NCI-H82 treated with DMSO at 0.1 percent for 48 hours (cell line): ENCODE results near the gene MED20.
"Not testable (repeated sequence)": the region's sequence is repeated elsewhere in the genome, so short reads cannot be mapped to it uniquely, and the experiment has no call there.

Experiments used
- DNase-seq: peaks from one replicate; lab custom pipeline; 2025; ENCODE audit not compliant: unreplicated experiment; lab: John Stamatoyannopoulos, UW

The MED20 gene, protein sequence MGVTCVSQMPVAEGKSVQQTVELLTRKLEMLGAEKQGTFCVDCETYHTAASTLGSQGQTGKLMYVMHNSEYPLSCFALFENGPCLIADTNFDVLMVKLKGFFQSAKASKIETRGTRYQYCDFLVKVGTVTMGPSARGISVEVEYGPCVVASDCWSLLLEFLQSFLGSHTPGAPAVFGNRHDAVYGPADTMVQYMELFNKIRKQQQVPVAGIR

GRCh38 chr6:41920921-41921711 is at the start of gene MED20, which contains the start of gene BYSL:
TSS of gene MED20 (minus strand) at chr6:41921139. CDS start at chr6:41921018, 121 bp downstream.
TSS of gene BYSL (plus strand) at chr6:41921499. CDS start at chr6:41921563, 64 bp downstream.
- DNase-seq: peak; percentile 85

DNA sequence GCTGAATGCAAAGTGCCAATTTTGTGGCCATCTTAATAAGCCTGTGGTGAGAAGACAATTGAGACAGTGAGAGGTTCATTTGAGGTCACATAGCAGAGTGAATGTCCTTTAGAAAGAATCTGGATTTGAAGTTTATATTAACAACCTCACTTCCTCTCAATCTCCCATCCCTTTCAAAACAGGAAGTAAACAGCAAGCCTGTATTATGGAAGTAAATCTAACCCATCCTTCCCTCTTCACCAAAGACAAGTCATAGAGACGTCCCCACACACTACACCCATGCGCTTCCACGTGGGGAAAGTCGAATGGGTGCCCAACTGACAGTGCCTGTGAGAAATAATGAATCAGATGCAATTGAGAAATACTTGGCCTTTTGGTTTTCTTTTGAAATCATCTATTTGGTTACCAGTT is 49.5 kb upstream of the MED20 start:
- DNase-seq: no peak

GRCh38 chr6:41967312-41968287 is 46.7 kb upstream of the MED20 start:
- no peak for DNase-seq

DNA sequence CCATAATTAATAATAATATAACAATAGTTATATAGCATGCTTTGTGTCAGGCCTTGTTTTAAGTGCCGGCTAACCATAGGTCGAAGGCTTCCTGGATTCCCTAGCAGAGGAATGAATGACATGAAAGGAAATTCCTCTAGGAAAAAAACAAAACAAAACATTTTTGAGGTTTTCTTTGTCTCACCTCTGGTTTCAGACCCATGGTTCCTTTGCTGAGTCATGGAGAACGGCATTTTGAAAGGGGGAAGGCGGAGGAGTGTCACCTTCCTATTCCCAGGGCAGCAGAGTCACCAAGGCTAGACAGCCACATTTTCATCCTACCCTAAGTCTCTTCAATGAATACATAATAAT is 46.0 kb upstream of the MED20 start:
- DNase-seq: no peak

GRCh38 chr6:41966214-41966920 is 45.4 kb upstream of the MED20 start:
- DNase-seq: no peak

DNA sequence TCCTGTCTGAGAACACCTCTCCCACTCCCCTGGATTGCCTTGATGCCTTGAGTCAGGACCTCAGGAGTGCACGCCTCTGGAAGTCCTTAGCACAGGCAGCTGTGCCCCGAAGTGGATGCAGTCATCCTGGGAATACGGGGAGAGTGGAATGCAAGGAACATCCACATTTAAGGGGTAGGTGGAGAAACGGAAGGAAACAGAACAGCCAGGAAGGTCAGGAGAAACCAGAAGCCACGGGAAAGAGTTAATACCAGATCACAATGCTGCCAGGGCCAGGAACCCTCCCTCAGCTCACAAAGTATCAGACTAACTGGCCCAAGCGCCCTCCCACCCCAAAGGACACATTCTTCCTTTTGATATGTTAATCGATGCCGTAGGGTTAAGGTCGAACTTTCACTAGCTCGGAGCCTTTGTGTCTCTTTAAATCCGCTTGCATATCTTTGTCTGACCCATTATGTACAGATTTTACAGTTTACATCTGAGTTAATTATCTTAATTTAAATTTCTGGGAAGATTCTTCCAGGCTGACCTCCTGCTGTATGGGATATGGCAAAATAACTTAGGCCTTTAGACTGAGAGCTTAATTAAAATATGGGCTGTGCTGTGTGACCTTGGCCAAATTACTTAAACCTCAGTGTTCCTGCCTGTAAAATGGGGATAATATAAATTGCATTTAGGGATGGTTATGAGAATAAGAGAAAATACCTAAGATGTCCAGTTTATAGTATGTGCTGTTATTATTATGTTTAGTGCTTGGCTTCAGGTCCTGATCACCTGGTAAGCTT is 44.7 kb upstream of the MED20 start:
- DNase-seq: no peak

DNA sequence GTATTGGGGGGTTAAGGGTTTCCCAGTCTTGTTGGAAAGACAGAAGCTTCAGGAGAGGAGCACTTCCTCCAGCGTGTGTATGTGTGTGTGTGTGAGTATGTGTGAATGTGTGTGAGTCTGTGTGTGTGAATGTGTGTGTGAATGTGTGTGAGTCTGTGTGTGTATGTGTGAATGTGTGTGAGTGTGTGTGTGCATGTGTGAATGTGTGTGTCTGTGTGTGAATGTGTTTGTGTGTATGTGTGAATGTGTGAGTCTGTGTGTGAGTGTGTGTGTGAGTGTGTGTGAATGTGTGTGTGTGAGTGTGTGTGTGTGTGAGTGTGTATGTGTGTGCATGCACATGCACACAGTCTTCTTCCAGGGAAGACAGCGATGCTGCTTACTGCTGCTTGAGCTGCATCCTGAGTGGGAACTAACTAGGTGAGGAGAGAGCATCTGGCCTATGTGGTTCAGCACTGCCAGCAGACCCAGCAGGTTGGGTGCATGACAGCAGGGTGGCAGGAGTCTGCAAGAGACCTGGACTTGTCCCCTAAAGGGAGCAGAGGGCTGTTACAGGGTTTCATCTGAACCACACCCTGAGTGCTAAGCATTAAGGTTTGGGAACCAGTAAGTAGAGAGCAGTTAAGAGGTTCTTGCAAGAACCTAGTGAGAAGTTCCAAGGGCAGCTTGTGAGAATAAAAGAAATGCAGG is 43.4 kb upstream of the MED20 start:
- DNase-seq: no peak

DNA sequence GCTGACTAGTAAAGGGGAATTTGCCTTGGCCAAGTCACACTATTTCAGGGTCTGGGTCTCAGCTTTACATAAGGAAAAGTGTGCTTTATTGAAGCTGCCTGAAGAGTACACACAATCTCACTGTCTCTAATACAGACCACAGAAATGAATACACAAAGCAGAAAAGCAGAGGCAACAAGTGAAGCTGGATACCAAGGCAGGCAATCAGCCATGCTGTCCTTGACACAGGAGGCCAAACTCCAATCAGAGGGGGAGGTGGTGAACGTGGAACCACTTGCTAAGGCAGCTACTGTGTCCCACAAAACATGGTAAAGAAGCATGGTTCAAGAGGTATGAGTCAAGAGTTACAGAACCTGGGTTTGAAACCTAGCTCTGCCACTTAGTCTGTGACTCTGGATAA is 42.4 kb upstream of the MED20 start:
- no peak for DNase-seq

DNA sequence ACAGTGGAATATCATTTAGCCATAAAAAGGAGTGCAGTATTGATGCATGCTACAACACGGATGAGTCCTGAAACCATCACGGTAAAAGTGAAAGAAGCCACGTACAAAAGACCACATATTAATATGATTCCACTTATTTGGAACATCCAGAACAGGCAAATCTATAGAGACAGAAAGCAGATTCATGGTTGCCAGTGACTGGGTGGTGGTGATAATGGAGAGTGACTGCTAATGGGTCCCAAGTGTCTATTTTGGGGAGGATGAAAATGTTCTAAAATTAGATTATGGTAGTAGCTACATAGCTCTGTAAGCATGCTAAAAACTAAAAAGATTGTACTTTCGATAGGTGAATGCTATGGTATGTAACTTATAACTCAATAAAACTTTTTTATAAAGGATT is 39.1 kb upstream of the MED20 start:
- DNase-seq: no peak

DNA sequence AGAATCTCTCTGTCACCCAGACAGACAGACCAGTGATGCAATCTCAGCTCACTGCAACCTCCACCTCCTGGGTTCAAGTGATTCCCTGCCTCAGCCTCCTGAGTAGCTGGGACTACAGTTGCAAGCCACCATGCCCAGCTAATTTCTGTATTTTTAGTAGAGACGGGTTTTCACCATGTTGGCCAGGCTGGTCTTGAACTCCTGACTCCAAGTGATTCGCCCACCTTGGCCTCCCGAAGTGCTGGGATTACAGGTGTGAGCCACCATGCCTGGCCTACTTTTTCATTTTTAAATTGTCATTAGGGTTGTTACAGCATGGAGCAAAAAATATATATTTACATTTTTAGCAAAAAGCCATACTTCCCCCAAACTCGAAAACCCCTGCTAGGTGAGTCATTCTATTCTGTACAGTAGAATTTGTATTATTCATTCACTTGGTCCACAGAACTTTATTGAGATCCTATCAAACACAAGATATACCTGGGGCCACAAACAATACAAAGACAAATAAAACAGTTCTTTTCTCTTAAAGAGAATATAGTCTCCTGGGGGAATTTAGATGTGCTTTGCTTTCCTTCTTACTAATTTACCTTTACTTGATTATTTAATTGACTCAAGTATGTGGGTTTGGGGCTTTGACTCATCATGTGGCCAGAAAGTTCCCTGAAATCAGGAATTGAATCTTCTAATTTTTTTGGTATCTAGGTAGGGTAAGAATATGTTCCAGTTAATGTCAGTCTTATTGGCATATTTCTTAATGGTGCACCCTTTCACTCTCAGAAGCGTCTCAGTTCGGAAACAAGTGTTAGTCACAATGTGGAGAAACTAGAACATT is 37.3 kb upstream of the MED20 start:
- DNase-seq: no peak

DNA sequence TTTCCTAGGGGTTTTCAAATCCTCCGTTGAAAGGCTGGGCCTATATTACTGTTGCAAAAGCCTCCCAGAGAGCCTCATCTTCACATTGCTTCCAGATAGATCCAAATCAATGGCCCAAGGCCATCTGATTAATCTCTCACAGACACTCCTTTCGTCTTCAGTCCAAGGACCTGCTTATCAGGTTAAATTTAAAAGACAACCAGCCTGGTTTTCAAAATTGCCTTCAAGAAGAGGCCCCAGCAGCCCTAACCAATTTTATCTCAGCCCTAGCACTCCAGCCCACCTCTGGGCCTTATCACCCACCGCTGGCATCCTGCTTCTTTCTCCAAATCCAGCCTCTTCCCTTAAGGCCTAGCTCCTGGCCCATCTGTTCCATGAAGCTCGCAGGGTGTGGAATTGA is 36.2 kb upstream of the MED20 start:
- no peak for DNase-seq

- DNase-seq: no peak
These were observed 34.5 kb upstream of the MED20 start for GRCh38 chr6:41955412-41955811.

GRCh38 chr6:41954668-41955067 is 33.7 kb upstream of the MED20 start:
- DNase-seq: no peak

- no peak for DNase-seq
These were observed 26.8 kb upstream of the MED20 start for GRCh38 chr6:41947581-41948220.

GRCh38 chr6:41943456-41943855 is 22.5 kb upstream of the MED20 start:
- DNase-seq: no peak

- DNase-seq: not testable (repeated sequence)
These were observed 21.9 kb upstream of the MED20 start for GRCh38 chr6:41942882-41943281.

- DNase-seq: no peak
These were observed 21.3 kb upstream of the MED20 start for GRCh38 chr6:41942067-41942851.
